PC-9 (cell line): Measurements from ENCODE around the gene BTBD1. TPM values are rescaled to one million over a fixed set of nuclear protein-coding genes. Genes with fewer than 3 reads are reported as not detected.

ENCODE experiments used
- BruUV-seq: library from RNA; stranded (reverse); fragments of 400-500 nt; replicated peaks from 2 replicates; lab custom pipeline; 2021; lab: Mats Ljungman, UMichigan
- CTCF ChIA-PET: fragments of 300-600 bp; sonication (Branson Sonifier 250); formaldehyde crosslinking; loops from one replicate; lab custom pipeline; 2022; ENCODE audit warnings: antibody characterized with exemption; lab: Charles Lee
- POLR2A ChIA-PET: fragments of 300-600 bp; sonication (Branson Sonifier 250); formaldehyde crosslinking; loops from one replicate; lab custom pipeline; 2022; ENCODE audit warnings: antibody characterized with exemption; ENCODE audit not compliant: unreplicated experiment; lab: Charles Lee
- DNase-seq, 2 experiments: peaks; one replicate each; pipeline versions ENCODE4 v3.0.0 to v3.0.0-alpha.2; 2015 to 2022; ENCODE audit warnings: mixed read lengths in 1 of 2
- H2AFZ ChIP-seq: fragments of 200-600 bp; sonication (generic); 2 replicates; pipeline ENCODE4 v1.8.1; 2017; ENCODE audit warnings: antibody characterized with exemption
- H3F3A ChIP-seq: fragments of 200-600 bp; sonication (generic); 2 replicates; pipeline ENCODE4 v1.8.1; 2017; ENCODE audit warnings: antibody characterized with exemption, mild to moderate bottlenecking, low read depth; ENCODE audit not compliant: insufficient read depth
- H3K27ac ChIP-seq: fragments of 200-600 bp; sonication (generic); 2 replicates; pipeline ENCODE4 v1.6.1; 2016; ENCODE audit warnings: mixed run types
- H3K27me3 ChIP-seq: fragments of 200-600 bp; sonication (generic); 2 replicates; pipeline ENCODE4 v1.6.1; 2016; ENCODE audit warnings: low read depth, mixed run types; ENCODE audit not compliant: insufficient read depth
- H3K36me3 ChIP-seq: fragments of 200-600 bp; sonication (generic); 2 replicates; pipeline ENCODE4 v1.6.1; 2016; ENCODE audit warnings: low read depth, mixed run types
- H3K4me1 ChIP-seq: fragments of 200-600 bp; sonication (generic); replicated peaks from 2 replicates; pipeline ENCODE4 v1.6.1; 2016; ENCODE audit warnings: mixed run types; ENCODE audit not compliant: insufficient read depth
- H3K4me2 ChIP-seq: fragments of 200-600 bp; sonication (generic); 2 replicates; pipeline ENCODE4 v1.6.1; 2017; ENCODE audit warnings: mixed run types
- H3K4me3 ChIP-seq: fragments of 200-600 bp; sonication (generic); 2 replicates; pipeline ENCODE4 v1.6.1; 2016; ENCODE audit warnings: mixed run types
- H3K79me2 ChIP-seq: fragments of 200-600 bp; sonication (generic); 2 replicates; pipeline ENCODE4 v1.6.1; 2017; ENCODE audit warnings: low read depth, mixed run types
- H3K9me2 ChIP-seq: fragments of 200-600 bp; sonication (generic); 2 replicates; pipeline ENCODE4 v1.8.1; 2017; ENCODE audit warnings: mild to moderate bottlenecking; ENCODE audit not compliant: insufficient read depth
- H3K9me3 ChIP-seq: fragments of 200-600 bp; sonication (generic); 2 replicates; pipeline ENCODE4 v1.8.1; 2016; ENCODE audit warnings: low read depth; ENCODE audit not compliant: insufficient read depth
- H4K20me1 ChIP-seq: fragments of 200-600 bp; sonication (generic); 2 replicates; pipeline ENCODE4 v1.8.1; 2017; ENCODE audit not compliant: insufficient read depth
- EZH2 ChIP-seq: fragments of 200-600 bp; sonication (generic); IDR thresholded peaks from 2 replicates; pipeline ENCODE4 v1.8.0; 2017; ENCODE audit warnings: antibody characterized with exemption, low read depth
- intact Hi-C: fragments of 100-400 bp; cut with micrococcal nuclease; formaldehyde crosslinking; loops from one replicate; pipeline ENCODE4 v1.10.0; 2022; ENCODE audit not compliant: unreplicated experiment
- total RNA-seq: library from RNA; stranded (reverse); gene quantifications from 2 replicates; pipeline ENCODE4 v1.2.3, GENCODE V29; 2021
- TF ChIP-seq, protein P1 (sequence below): fragments of 200-600 bp; sonication (generic); conservative IDR thresholded peaks from 2 replicates; pipeline ENCODE4 v1.6.1; 2017; ENCODE audit warnings: mixed run types, antibody characterized with exemption, mild to moderate bottlenecking, moderate library complexity

The BTBD1 gene
- total RNA-seq, 1 experiment from 2014 or later: 28.2 TPM

DNA sequence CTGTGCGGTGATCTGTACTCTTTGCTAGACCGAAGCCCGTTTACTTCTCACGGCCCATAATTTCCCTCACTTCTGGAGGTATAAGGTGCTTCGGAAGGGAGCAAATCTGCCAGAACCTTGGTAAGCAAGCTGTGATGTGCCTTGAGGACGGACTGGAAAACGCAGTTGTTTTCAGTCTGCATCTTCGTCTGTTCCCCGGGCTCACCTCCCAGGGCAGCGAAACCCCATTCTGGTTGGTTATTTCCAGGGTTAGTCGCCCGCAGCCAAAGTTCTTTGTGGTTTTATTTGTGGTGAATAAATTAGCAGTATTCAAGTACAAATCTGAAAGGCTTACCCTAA lies 80.6 kb downstream of the BTBD1 start:
- peak overlapping the region; percentile 78 for H3K4me2 ChIP-seq
- H4K20me1 ChIP-seq: peaks cover 4% of the 10 kb centered on the region; the same call in 1 of the 2 replicates
- no peaks in the 10 kb centered on the region for H3K27me3 ChIP-seq
- peaks cover 18% of the 10 kb centered on the region for H3K79me2 ChIP-seq
- TF ChIP-seq, protein P1, sequence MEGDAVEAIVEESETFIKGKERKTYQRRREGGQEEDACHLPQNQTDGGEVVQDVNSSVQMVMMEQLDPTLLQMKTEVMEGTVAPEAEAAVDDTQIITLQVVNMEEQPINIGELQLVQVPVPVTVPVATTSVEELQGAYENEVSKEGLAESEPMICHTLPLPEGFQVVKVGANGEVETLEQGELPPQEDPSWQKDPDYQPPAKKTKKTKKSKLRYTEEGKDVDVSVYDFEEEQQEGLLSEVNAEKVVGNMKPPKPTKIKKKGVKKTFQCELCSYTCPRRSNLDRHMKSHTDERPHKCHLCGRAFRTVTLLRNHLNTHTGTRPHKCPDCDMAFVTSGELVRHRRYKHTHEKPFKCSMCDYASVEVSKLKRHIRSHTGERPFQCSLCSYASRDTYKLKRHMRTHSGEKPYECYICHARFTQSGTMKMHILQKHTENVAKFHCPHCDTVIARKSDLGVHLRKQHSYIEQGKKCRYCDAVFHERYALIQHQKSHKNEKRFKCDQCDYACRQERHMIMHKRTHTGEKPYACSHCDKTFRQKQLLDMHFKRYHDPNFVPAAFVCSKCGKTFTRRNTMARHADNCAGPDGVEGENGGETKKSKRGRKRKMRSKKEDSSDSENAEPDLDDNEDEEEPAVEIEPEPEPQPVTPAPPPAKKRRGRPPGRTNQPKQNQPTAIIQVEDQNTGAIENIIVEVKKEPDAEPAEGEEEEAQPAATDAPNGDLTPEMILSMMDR: no peak
- TF ChIP-seq EZH2: no peak
- H3K27ac ChIP-seq: no peak overlapping the region
- no peaks in the 10 kb centered on the region for H3K9me3 ChIP-seq
- peak overlapping the region; percentile 84 for H3K4me3 ChIP-seq
- 0 out of 2 replicates have a peak, but pooled peaks cover 8% of the 10 kb centered on the region for H3F3A ChIP-seq
- no TSS peak for BruUV-seq
- peak overlapping the region; percentile 93 for H2AFZ ChIP-seq
- intact Hi-C loops: loop anchor here (5.0 kb wide), 1 partner anchor 139 kb away; no protein-coding TSS in a partner anchor
- DNase-seq: no peak
- no peaks in the 10 kb centered on the region for H3K9me2 ChIP-seq
- peaks cover 13% of the 10 kb centered on the region for H3K4me1 ChIP-seq
- no peaks in the 10 kb centered on the region; the same call in 1 of the 2 replicates for H3K36me3 ChIP-seq
- ChIA-PET CTCF (interaction anchor here (0.6 to 1.2 kb wide), 2 partner anchors 25 to 262 kb away, joined by 3 to 4 read pairs; partner anchors contain the start of gene C15orf40), POLR2A (interaction anchor here (0.6 kb wide), 2 partner anchors 219 to 236 kb away, joined by 3 read pairs; no protein-coding TSS in a partner anchor)

DNA sequence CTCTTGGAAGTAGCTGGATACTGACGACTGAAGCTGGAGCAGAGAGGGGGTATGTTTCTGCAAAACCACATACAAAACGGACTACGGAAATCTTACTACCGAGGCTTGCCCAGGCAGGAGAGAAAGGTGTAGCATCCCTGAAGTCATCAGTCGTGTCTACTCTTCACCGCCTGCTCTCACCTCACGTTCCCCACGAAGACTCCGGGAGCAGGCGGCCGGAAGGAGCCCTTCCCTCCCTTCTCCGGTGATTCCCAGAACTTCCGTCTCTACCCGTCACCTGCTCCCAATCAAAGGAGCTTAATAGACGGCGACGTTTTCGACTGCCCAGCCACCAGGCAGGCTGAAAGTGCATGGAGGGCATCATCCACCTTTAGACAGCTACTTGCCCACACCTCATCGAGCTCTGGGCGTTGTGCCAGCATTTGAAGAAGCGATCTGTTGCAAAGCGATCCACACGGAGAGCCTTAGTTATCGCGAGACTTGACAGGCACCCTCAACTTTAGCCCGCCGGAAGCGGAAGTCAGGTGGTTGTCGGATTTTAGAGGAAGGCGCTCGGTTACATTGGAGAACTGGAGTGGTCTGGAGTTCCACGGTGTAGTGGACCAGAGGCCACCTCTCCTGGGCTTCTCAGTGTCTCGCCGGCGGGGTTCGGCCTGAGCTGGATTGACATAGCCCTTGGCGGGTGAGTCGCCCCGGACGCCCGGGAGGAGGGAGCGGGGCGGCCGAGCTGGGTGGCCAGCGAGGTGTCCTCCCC lies 81.2 kb downstream of the BTBD1 start, which contains the start of gene RAMAC:
Gene RAMAC (plus strand): TSS at position 523 of the 754 bp plus-strand sequence. CDS start 2,809 bp downstream, outside the sequence.
- no TSS peak for BruUV-seq
- H3K27me3 ChIP-seq: no peaks in the 10 kb centered on the region
- H3K4me1 ChIP-seq: peaks cover 13% of the 10 kb centered on the region
- no peaks in the 10 kb centered on the region for H3K9me3 ChIP-seq
- POLR2A ChIA-PET: interaction anchor here (0.6 to 0.7 kb wide), 3 partner anchors 219 to 748 kb away, joined by 3 to 4 read pairs (median 3); no protein-coding TSS in a partner anchor
- 0 out of 2 replicates have a peak within 1 kb of the TSS, but pooled peaks have one; percentile 22 for H3K27ac ChIP-seq
- H3F3A ChIP-seq: 0 out of 2 replicates have a peak, but pooled peaks cover 8% of the 10 kb centered on the region
- H3K4me2 ChIP-seq: peak within 1 kb of the TSS; percentile 78
- H3K79me2 ChIP-seq: peaks cover 18% of the 10 kb centered on the region
- CTCF ChIA-PET: interaction anchor here (0.6 to 1.2 kb wide), 2 partner anchors 25 to 262 kb away, joined by 3 to 4 read pairs; partner anchors contain the start of gene C15orf40
- H3K36me3 ChIP-seq: no peaks in the 10 kb centered on the region; the same call in 1 of the 2 replicates
- H4K20me1 ChIP-seq: peaks cover 4% of the 10 kb centered on the region; the same call in 1 of the 2 replicates
- peak within 1 kb of the TSS; percentile 93 for H2AFZ ChIP-seq
- intact Hi-C loops: loop anchor here (5.0 kb wide), 1 partner anchor 139 kb away; no protein-coding TSS in a partner anchor
- DNase-seq: peak; percentile 85 to 88
- H3K9me2 ChIP-seq: no peaks in the 10 kb centered on the region
- peak within 1 kb of the TSS; percentile 84 for H3K4me3 ChIP-seq
- no peak for TF ChIP-seq EZH2
- TF ChIP-seq, protein P1: no peak

DNA sequence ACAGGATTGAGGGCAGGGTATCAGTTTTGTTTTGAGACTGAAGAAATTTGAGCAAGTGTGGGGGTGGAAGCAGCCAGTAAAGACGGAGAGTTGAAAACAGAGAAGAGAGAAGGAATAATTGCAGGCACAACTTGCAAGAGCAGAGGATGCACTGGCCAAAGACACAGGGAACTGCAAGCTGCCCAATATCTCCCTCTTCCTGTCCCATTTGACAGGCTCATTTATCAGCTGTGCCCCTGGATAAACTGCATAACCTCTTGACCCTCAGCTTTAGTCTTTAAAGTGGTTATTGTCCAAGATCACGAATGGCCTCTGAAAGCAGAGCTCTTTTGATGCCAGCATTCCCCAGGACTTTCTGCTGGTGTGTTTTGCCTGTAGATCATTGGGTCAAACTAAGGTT lies 86.1 kb downstream of the BTBD1 start:
- no peaks in the 10 kb centered on the region for H3F3A ChIP-seq
- CTCF ChIA-PET: no interaction called here
- no peaks in the 10 kb centered on the region for H3K9me3 ChIP-seq
- BruUV-seq: no TSS peak
- H3K27me3 ChIP-seq: no peaks in the 10 kb centered on the region
- H3K36me3 ChIP-seq: no peaks in the 10 kb centered on the region
- no peak for DNase-seq
- no peak for TF ChIP-seq EZH2
- TF ChIP-seq, protein P1: no peak
- H3K4me2 ChIP-seq: no peak overlapping the region
- no peak overlapping the region for H2AFZ ChIP-seq
- POLR2A ChIA-PET: no interaction called here
- peaks cover 6% of the 10 kb centered on the region; the same call in 1 of the 2 replicates for H3K4me1 ChIP-seq
- no peak overlapping the region for H3K4me3 ChIP-seq
- H4K20me1 ChIP-seq: no peaks in the 10 kb centered on the region
- H3K9me2 ChIP-seq: no peaks in the 10 kb centered on the region
- H3K27ac ChIP-seq: no peak overlapping the region
- no peaks in the 10 kb centered on the region for H3K79me2 ChIP-seq
- intact Hi-C loops: no loop called here
